GM23338 (cell line): Measurements from ENCODE around the gene CENPH. TPM values are rescaled to one million over a fixed set of nuclear protein-coding genes. Genes with fewer than 3 reads are reported as not detected.

Experiments used
- ATAC-seq: fragments of 200-7000 bp; cut with Tn5 transposase; 3 replicates; pipeline ENCODE4 v1.9.1; 2020
- DNase-seq: peaks from one replicate; pipeline ENCODE4 v3.0.0-alpha.2; 2015; ENCODE audit warnings: low spot score
- H2AFZ ChIP-seq: fragments of 200-600 bp; sonication (generic); 2 replicates; pipeline ENCODE4 v1.8.0; 2016; ENCODE audit warnings: antibody characterized with exemption, mild to moderate bottlenecking, moderate library complexity
- H3F3A ChIP-seq: fragments of 200-600 bp; sonication (generic); replicated peaks from 2 replicates; pipeline ENCODE4 v1.8.0; 2017; ENCODE audit warnings: antibody characterized with exemption, mixed run types, low read depth
- H3K27ac ChIP-seq: fragments of 200-600 bp; sonication (generic); 2 replicates; pipeline ENCODE4 v1.6.1; 2016; ENCODE audit warnings: low read depth
- H3K27me3 ChIP-seq: fragments of 200-600 bp; sonication (generic); 2 replicates; pipeline ENCODE4 v1.8.0; 2016; ENCODE audit warnings: mild to moderate bottlenecking, mixed run types, moderate library complexity; ENCODE audit not compliant: insufficient read depth
- H3K36me3 ChIP-seq: fragments of 200-600 bp; sonication (generic); 2 replicates; pipeline ENCODE4 v1.8.0; 2016; ENCODE audit warnings: mild to moderate bottlenecking; ENCODE audit not compliant: insufficient read depth
- H3K4me1 ChIP-seq: fragments of 200-600 bp; sonication (generic); 2 replicates; pipeline ENCODE4 v1.8.0; 2016; ENCODE audit warnings: mild to moderate bottlenecking, moderate library complexity; ENCODE audit not compliant: insufficient read depth
- H3K4me2 ChIP-seq: fragments of 200-600 bp; sonication (generic); 2 replicates; pipeline ENCODE4 v1.7.1; 2017; ENCODE audit warnings: mixed run types
- H3K4me3 ChIP-seq: fragments of 200-600 bp; sonication (generic); 2 replicates; pipeline ENCODE4 v1.6.1; 2016; ENCODE audit warnings: mixed run types
- H3K79me2 ChIP-seq: fragments of 200-600 bp; sonication (generic); replicated peaks from 2 replicates; pipeline ENCODE4 v1.8.0; 2017; ENCODE audit warnings: mild to moderate bottlenecking; ENCODE audit not compliant: insufficient read depth
- H3K9me2 ChIP-seq: fragments of 200-600 bp; sonication (generic); 2 replicates; pipeline ENCODE4 v1.8.0; 2017; ENCODE audit not compliant: insufficient read depth
- H4K20me1 ChIP-seq: fragments of 200-600 bp; sonication (generic); replicated peaks from 2 replicates; pipeline ENCODE4 v1.8.0; 2017; ENCODE audit warnings: mild to moderate bottlenecking; ENCODE audit not compliant: insufficient read depth
- H3K27ac Mint-ChIP-seq: 2 replicates; pipeline ENCODE4 v1.8.0; 2020; ENCODE audit warnings: inconsistent platforms, mild to moderate bottlenecking, moderate library complexity, mixed read lengths
- H3K27me3 Mint-ChIP-seq: 3 replicates; pipeline ENCODE4 v1.8.0; 2022; ENCODE audit warnings: low read depth, mild to moderate bottlenecking, moderate library complexity, mixed read lengths, inconsistent platforms; ENCODE audit not compliant: insufficient read depth, poor library complexity
- H3K36me3 Mint-ChIP-seq: 3 replicates; pipeline ENCODE4 v1.8.0; 2021; ENCODE audit warnings: low read depth, mild to moderate bottlenecking, inconsistent platforms, moderate library complexity, mixed read lengths
- H3K4me1 Mint-ChIP-seq: 3 replicates; pipeline ENCODE4 v1.8.0; 2020; ENCODE audit warnings: mild to moderate bottlenecking, inconsistent platforms, mixed read lengths
- H3K4me3 Mint-ChIP-seq: 3 replicates; pipeline ENCODE4 v1.8.0; 2021; ENCODE audit warnings: moderate library complexity, mild to moderate bottlenecking, inconsistent platforms, mixed read lengths
- H3K9me3 Mint-ChIP-seq: 3 replicates; pipeline ENCODE4 v1.8.0; 2020; ENCODE audit warnings: moderate library complexity, mild to moderate bottlenecking, inconsistent platforms, mixed read lengths
- CREB1 ChIP-seq: fragments of 250-450 bp; sonication (Bioruptor Pico); IDR thresholded peaks from 2 replicates; pipeline ENCODE4 v1.5.0; 2020; ENCODE audit warnings: low read depth, mild to moderate bottlenecking, moderate library complexity
- CTCF ChIP-seq, 2 experiments: fragments of 200-600 bp in 1 of 2; sonication (generic) in 1 of 2; conservative IDR thresholded peaks; 2 replicates each; pipeline versions ENCODE4 v1.5.1 to v1.6.1; 2016 to 2017; ENCODE audit warnings: antibody characterized with exemption in 2 of 2, low read depth in 2 of 2, mild to moderate bottlenecking in 2 of 2, moderate library complexity in 1 of 2
- ETS1 ChIP-seq: IDR thresholded peaks from 2 replicates; pipeline ENCODE4 v1.6.1; 2016; ENCODE audit warnings: antibody characterized with exemption
- EZH2 ChIP-seq: fragments of 200-600 bp; sonication (generic); IDR thresholded peaks from one replicate; pipeline ENCODE4 v1.8.0; 2017; ENCODE audit warnings: antibody characterized with exemption, mild to moderate bottlenecking, low read depth; ENCODE audit not compliant: unreplicated experiment
- JUNB ChIP-seq: IDR thresholded peaks from one replicate; pipeline ENCODE4 v1.6.1; 2016; ENCODE audit warnings: antibody characterized with exemption; ENCODE audit not compliant: unreplicated experiment
- NANOG ChIP-seq: IDR thresholded peaks from 2 replicates; pipeline ENCODE4 v1.6.1; 2016; ENCODE audit warnings: antibody characterized with exemption, borderline replicate concordance
- POLR2AphosphoS5 ChIP-seq: IDR thresholded peaks from 2 replicates; pipeline ENCODE4 v1.6.1; 2016; ENCODE audit warnings: antibody characterized with exemption, low read depth
- STAT1 ChIP-seq: IDR thresholded peaks from one replicate; pipeline ENCODE4 v1.6.1; 2016; ENCODE audit warnings: antibody characterized with exemption; ENCODE audit not compliant: unreplicated experiment
- ZNF114 ChIP-seq: fragments of 250-450 bp; sonication (Bioruptor Pico); IDR thresholded peaks from 2 replicates; pipeline ENCODE4 v1.5.0; 2020; ENCODE audit warnings: mild to moderate bottlenecking, moderate library complexity
- ZNF462 ChIP-seq: fragments of 250-450 bp; sonication (Bioruptor Pico); IDR thresholded peaks from 2 replicates; pipeline ENCODE4 v1.5.0; 2020; ENCODE audit warnings: mild to moderate bottlenecking, moderate library complexity
- polyA plus RNA-seq: library from polyadenylated mRNA; unstranded; fragments of >200 nt; fragmentation: Nextera tagmentation; extraction: Ambion mirVana; gene quantifications from 2 replicates; pipeline ENCODE4 v1.2.1, GENCODE V29; 2016
- total RNA-seq: library from RNA; depleted of rRNA; stranded (reverse); fragments of >200 nt; shearing (Covaris generic); gene quantifications from 2 replicates; pipeline ENCODE4 v1.2.3, GENCODE V29; 2014

Gene CENPH
- total and polyA plus RNA-seq, 2 experiments from 2014 or later, result 99.4 to 107 TPM

- TF ChIP-seq ZNF462 (CRISPR knock-in tag), result no peak
Observed at GRCh38 chr5:69167929-69168328, 21.5 kb upstream of the CENPH start (continued).

- H3K36me3 ChIP-seq, result peaks cover 78% of the 10 kb centered on the region
- no peak overlapping the region for H3K4me3 ChIP-seq
- DNase-seq, result no peak
- no peaks in the 10 kb centered on the region for H3K27me3 ChIP-seq
- Mint-ChIP-seq H3K27ac (no peak overlapping the region), H3K9me3 (no peaks in the 10 kb centered on the region), H3K4me1 (peaks cover 28% of the 10 kb centered on the region), H3K36me3 (peaks cover 86% of the 10 kb centered on the region), H3K27me3 (peaks cover 17% of the 10 kb centered on the region), H3K4me3 (no peak overlapping the region)
- peaks cover 62% of the 10 kb centered on the region for H3K79me2 ChIP-seq
- no peak overlapping the region for H2AFZ ChIP-seq
- H3K4me1 ChIP-seq, result peaks cover 23% of the 10 kb centered on the region
- peak overlapping the region; percentile 6; the same call in 1 of the 2 replicates for H3K27ac ChIP-seq
- ATAC-seq, result no peak
- no peaks in the 10 kb centered on the region for H3K9me2 ChIP-seq
- H3F3A ChIP-seq, result peaks cover 70% of the 10 kb centered on the region
- no peak overlapping the region for H3K4me2 ChIP-seq
- H4K20me1 ChIP-seq, result peaks cover 43% of the 10 kb centered on the region
- TF ChIP-seq NANOG (no peak), ZNF114 (CRISPR knock-in tag) (no peak), CTCF (conservative IDR thresholded peaks at IDR 0.05; ENCODE audit: low read depth in 2 of 2) (no peak), STAT1 (no peak), ETS1 (no peak), POLR2AphosphoS5 (no peak), EZH2 (no peak), JUNB (no peak), CREB1 (no peak)
Observed at GRCh38 chr5:69170495-69170894, 18.9 kb upstream of the CENPH start.
